Ramos (cell line): ENCODE data around the gene POP5.
"Not testable (repeated sequence)": the region's sequence is repeated elsewhere in the genome, so short reads cannot be mapped to it uniquely, and the experiment has no call there.

Source experiments
- in situ Hi-C: fragments of 300-500 bp; cut with MboI; formaldehyde crosslinking; loops from one replicate; pipeline ENCODE4 v1.14.3; 2022; ENCODE audit warnings: low sequenced_read_pairs; ENCODE audit not compliant: unreplicated experiment

POP5 gene

GRCh38 chr12:120580787-120581723, at the start of gene POP5:
Gene POP5 (minus strand): TSS chr12:120581402. CDS start chr12:120581362, 40 bp downstream.
- in situ Hi-C loops: loop anchor here (10.0 kb wide), 1 partner anchor 134 kb away; the partner anchor contains the start of gene UNC119B

GRCh38 chr12:120630104-120630892, 49.1 kb upstream of the POP5 start:
- in situ Hi-C loops: loop anchor here (10.0 kb wide), 1 partner anchor 345 kb away; the partner anchor contains the start of gene HNF1A

GRCh38 chr12:120628919-120629318, 47.7 kb upstream of the POP5 start:
- in situ Hi-C loops: no loop called here

GRCh38 chr12:120625557-120626419, 44.6 kb upstream of the POP5 start:
- in situ Hi-C loops: no loop called here

GRCh38 chr12:120620624-120621023, 39.4 kb upstream of the POP5 start:
- in situ Hi-C loops: no loop called here

GRCh38 chr12:120618954-120619615, 37.9 kb upstream of the POP5 start:
- in situ Hi-C loops: loop anchor here (10.0 kb wide), 1 partner anchor 346 kb away; no protein-coding TSS in a partner anchor

- in situ Hi-C loops: loop anchor here (10.0 kb wide), 1 partner anchor 347 kb away; no protein-coding TSS in a partner anchor
These were observed 36.6 kb upstream of the POP5 start for GRCh38 chr12:120617767-120618166.

- in situ Hi-C loops: loop anchor here (10.0 kb wide), 1 partner anchor 348 kb away; no protein-coding TSS in a partner anchor
These were observed 36.0 kb upstream of the POP5 start for GRCh38 chr12:120617193-120617592.

- in situ Hi-C loops: loop anchor here (10.0 kb wide), 1 partner anchor 350 kb away; no protein-coding TSS in a partner anchor
These were observed 33.6 kb upstream of the POP5 start for GRCh38 chr12:120614848-120615247.

GRCh38 chr12:120611534-120611933, 30.3 kb upstream of the POP5 start:
- in situ Hi-C loops: loop anchor here (10.0 kb wide), 1 partner anchor 353 kb away; no protein-coding TSS in a partner anchor

- in situ Hi-C loops: loop anchor here (10.0 kb wide), 1 partner anchor 354 kb away; no protein-coding TSS in a partner anchor
These were observed 29.4 kb upstream of the POP5 start for GRCh38 chr12:120610560-120610959.

- in situ Hi-C loops: not testable (repeated sequence)
These were observed 21.2 kb upstream of the POP5 start for GRCh38 chr12:120602416-120602815.

- in situ Hi-C loops: loop anchor here (10.0 kb wide), 1 partner anchor 485 kb away; no protein-coding TSS in a partner anchor
These were observed 18.7 kb upstream of the POP5 start for GRCh38 chr12:120599672-120600552.

GRCh38 chr12:120598674-120599463, 17.7 kb upstream of the POP5 start:
- in situ Hi-C loops: loop anchor here (10.0 kb wide), 1 partner anchor 486 kb away; no protein-coding TSS in a partner anchor

GRCh38 chr12:120597861-120598260, 16.7 kb upstream of the POP5 start:
- in situ Hi-C loops: loop anchor here (10.0 kb wide), 1 partner anchor 487 kb away; no protein-coding TSS in a partner anchor

GRCh38 chr12:120596901-120597300, 15.7 kb upstream of the POP5 start:
- in situ Hi-C loops: loop anchor here (10.0 kb wide), 1 partner anchor 488 kb away; no protein-coding TSS in a partner anchor
